WTC11 (cell line): ENCODE results near the gene PRRG1.

Experiments used
- CTCF ChIP-seq: fragments of 200-600 bp; IDR thresholded peaks from 2 replicates; pipeline ENCODE4 v1.8.0; 2022; ENCODE audit warnings: antibody characterized with exemption
- ESRRA ChIP-seq: sonication (generic); formaldehyde crosslinking; IDR thresholded peaks from 2 replicates; pipeline ENCODE4 v1.8.1; 2022; ENCODE audit warnings: mild to moderate bottlenecking, missing genetic modification reagents, borderline replicate concordance
- STAT6 ChIP-seq: sonication (generic); formaldehyde crosslinking; conservative IDR thresholded peaks from 2 replicates; pipeline ENCODE4 v1.8.1; 2023; ENCODE audit warnings: mild to moderate bottlenecking, low read depth, missing genetic modification reagents, moderate library complexity
- USF2 ChIP-seq: sonication (generic); formaldehyde crosslinking; IDR thresholded peaks from 2 replicates; pipeline ENCODE4 v1.8.1; 2023; ENCODE audit warnings: mild to moderate bottlenecking, missing genetic modification reagents, moderate library complexity
- TF ChIP-seq, protein P1 (sequence below): sonication (generic); formaldehyde crosslinking; IDR thresholded peaks from 2 replicates; pipeline ENCODE4 v1.8.0; 2022; ENCODE audit warnings: mild to moderate bottlenecking, missing genetic modification reagents
- TF ChIP-seq, protein P2 (sequence below): fragments of 250-450 bp; sonication (Bioruptor Pico); conservative IDR thresholded peaks from 2 replicates; pipeline ENCODE4 v1.9.0; 2021; ENCODE audit warnings: mild to moderate bottlenecking

GRCh38 chrX:37357436-37357835, 8.3 kb downstream of the PRRG1 start:
- no peak for TF ChIP-seq CTCF
- TF ChIP-seq, protein P1, sequence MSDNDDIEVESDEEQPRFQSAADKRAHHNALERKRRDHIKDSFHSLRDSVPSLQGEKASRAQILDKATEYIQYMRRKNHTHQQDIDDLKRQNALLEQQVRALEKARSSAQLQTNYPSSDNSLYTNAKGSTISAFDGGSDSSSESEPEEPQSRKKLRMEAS: no peak
- TF ChIP-seq STAT6: no peak
- no peak for TF ChIP-seq USF2 (CRISPR knock-in tag)
- TF ChIP-seq, protein P2, sequence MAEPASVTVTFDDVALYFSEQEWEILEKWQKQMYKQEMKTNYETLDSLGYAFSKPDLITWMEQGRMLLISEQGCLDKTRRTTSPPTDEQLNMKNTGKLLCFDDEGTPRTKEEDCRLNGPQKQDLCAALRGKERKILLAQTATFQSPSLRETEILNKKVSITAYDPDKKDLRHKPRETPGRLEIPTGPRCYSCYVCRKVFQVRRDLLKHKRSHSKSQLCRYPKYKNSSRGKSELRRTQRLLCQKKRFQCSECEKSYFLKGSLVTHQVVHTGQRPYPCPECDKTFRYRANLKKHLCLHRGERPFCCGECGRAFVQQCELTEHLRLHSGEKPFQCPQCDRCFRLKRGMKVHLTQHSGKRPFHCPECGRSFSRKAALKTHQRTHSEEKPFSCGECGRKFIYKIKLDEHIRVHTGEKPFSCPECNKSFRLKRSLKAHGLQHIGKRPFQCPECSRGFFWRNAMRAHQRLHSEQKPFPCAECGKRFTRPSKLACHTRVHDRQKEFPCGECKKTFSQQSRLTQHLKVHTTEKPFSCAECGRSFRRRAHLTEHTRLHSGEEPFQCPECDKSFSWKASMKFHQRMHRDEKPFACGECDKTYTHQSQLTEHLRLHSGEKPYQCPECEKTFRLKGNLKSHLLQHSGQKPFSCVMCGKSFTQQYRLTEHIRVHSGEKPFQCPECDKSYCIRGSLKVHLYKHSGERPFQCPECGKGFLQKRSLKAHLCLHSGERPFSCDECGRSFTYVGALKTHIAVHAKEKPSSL: no peak
- TF ChIP-seq ESRRA (CRISPR knock-in tag): no peak
